Midbrain (tissue), 1 donor: ENCODE measurements around the gene SVBP.
"Not testable (repeated sequence)": the region's sequence is repeated elsewhere in the genome, so short reads cannot be mapped to it uniquely, and the experiment has no call there.

Experiments used
- DNase-seq: peaks from one replicate; lab custom pipeline; 2025; lab: John Stamatoyannopoulos, UW

SVBP gene, protein sequence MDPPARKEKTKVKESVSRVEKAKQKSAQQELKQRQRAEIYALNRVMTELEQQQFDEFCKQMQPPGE

DNA sequence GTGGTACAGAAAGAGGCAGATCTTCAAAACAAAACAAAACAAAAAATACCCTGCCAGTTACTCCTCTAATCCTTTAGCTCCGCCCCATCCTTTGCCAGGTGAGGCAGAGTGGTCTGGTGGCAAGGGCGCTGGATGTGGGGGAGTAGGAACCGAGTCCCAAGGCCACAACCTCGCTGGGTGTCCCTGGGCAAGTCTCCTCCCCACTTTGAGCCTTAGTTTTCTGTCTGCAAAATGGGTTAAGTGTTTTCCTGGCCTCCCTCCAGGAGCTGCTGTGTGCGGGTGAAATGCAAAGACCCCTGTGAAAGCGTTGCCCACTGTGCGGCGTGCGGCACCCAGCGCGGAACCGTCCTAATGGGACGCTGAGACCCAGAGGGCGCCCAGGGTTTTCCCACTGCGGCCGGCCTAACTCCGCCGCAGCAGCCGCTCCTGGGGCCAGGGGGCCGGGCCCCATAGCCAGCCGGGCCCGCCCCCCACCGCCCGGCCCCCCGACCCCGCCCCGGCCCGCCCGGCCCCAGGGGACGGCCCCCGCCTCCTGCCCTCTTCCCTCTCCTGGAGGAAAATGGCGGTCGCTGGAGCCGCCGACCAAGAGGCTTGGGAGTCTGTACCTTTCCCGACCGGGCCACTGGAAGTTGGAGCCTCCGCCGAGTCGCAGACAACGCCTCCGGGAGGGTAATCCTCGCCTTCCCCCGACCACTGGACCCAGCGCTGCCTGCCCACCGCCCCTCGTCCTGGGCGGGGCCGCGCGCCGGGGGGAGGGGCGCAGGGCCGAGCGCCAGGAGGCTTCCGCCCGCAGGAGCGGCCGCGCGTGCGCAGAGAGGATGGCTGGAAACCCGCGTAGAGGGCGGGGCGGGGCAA, at the start of gene SVBP, which contains the start of gene ERMAP:
Gene SVBP, minus strand, starts transcription at position 813 of the 855 bp plus-strand sequence. CDS start 853 bp downstream, outside the sequence.
Gene ERMAP, plus strand, starts transcription at position 538 of the 855 bp plus-strand sequence. CDS start 13,327 bp downstream, outside the sequence.
- peak; percentile 91 for DNase-seq

DNA sequence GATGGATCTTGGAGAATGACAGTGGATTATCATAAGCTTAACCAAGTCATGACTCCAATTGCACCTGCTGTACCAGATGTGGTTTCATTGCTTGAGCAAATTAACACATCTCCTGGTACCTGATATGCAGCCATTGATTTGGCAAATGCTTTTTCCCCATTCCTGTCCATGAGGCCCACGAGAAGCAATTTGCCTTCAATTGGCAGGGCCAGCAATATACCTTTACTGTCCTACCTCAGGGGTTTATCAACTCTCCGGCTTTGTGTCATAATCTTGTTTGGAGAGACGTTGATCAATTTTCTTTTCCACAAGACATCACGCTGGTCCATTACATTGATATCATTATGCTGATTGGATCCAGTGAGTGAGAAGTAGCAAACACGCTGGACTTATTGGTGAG, 49.4 kb upstream of the SVBP start:
- DNase-seq = no peak

DNA sequence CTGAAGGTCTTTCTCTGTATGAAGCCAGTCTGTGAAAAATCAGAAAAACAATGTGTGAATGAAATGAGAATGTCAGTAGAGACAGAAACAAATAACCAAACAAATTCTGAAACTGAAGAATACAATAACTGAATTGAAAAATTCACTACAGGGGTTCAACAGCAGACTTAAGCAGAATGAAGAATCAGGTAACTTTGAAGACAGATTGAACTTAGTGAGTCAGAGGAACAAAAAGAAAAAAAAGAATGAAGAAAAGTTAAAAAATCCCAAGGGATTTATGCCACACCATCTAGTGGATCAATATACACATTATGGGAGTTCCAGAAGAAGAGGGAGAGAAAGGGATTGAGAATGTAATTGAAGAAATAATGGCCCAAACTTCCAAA, 43.8 kb upstream of the SVBP start:
- DNase-seq = no peak

DNA sequence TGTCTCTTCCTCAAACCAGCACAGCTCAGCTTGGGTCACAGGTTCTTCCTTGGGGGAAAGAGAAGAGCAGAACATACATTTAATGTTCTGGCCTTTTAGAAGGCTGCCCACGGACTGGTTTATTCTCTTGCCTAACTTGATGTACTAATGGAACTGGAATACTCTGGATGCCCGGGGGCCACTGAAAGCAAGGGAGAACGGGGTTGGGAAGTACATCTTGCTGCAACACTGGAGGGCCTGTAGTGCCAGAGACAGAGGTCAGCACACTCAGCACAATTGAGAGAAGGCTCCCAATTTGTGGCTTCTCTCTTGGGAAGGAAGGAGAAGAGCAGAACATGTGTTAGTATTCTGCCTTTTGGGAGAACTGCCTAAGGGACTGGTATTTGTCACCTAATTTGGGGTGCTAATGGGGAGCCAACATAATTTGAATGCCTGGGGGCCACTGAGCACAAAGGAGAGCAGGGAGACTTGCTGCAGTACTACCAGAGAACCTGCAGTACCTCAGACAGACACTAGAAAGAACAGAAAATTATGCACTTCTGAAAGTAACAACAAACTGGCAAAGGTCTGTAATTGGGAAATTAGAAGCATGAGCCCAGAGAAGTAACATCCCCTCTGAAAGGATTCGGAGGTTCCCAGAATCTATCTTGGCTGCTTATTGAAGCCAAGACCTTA, 43.3 kb upstream of the SVBP start:
- DNase-seq = no peak

DNA sequence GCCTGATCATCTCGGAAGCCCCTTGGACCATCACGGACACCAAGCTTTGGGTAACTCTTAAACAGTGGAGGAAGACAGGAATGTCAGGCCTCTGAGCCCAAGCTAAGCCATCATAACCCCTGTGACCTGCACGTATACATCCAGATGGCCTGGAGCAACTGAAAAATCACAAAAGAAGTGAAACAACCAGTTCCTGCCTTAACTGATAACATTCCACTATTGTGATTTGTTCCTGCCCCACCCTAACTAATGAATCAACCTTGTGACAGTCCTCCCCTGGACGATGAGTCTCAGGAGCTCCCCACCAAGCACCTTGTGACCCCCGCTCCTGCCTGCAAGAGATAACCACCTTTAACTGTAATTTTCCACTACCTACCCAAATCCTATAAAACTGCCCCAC, 42.2 kb upstream of the SVBP start:
- not testable (repeated sequence) for DNase-seq

DNA sequence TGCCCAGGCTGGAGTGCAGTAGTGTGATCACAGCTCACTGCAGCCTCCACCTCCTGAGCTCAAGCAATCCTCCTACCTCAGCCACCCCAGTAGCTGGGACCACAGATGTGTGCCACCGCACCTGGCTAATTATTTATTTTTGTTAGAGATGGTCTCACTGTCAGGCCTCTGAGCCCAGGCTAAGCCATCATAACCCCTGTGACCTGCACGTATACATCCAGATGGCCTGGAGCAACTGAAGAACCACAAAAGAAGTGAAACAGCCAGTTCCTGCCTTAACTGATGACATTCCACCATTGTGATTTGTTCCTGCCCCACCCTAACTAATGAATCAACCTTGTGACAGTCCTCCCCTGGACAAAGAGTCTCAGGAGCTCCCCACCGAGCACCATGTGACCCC, 39.4 kb upstream of the SVBP start:
- DNase-seq = not testable (repeated sequence)

DNA sequence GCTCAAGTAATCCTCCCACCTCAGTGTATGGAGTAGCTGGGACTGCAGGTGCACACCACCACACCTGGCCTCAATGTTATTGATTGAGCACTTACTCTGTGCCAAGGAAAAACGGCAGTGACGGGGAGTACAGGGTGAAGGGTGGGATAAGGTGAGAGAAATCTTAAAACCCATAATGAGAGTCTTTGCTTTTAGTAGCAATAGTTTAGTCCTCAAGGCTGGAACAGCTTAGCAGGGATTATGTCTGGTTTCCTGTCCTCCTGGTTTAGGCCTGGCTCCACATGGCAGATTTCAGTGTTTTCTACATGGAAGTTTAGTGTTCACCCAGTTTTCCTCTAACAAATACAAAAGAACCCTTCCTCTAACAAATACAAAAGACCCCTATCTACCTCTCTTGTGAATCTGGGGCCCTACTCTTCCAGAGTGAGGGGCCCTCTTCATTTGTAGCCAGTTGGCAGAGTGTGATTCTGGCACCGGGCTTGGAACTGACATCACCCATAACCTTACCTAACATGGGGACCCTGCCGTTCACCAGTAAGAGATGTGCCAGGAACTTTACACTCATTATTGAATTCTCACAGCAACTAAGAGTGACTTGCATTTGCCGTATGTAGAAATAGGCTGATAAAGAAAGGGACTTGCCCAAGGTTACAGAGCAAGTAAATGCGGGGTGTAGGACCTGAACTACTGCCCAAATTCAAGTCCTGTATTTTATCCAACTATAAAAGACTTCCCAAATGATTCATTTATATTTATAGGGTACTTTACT, 36.1 kb upstream of the SVBP start:
- no peak for DNase-seq

DNA sequence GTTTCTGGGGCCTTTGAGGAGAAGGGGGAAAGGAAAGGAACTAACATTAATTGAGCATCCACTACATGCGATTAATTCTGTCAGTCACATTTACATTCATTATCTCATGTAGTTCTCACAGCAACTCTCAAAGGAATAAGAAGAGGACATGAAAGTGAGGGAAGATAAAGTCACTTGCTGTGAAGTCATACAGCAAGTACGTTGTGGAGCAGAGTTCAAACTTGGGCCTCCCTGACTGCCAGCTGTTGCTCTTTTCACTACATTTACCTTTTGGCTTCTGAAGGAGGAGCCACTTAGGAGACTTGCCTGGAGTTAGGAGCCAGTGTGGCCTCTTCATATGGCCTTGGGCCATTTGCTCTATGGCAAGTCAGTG, 35.4 kb upstream of the SVBP start:
- DNase-seq = no peak

DNA sequence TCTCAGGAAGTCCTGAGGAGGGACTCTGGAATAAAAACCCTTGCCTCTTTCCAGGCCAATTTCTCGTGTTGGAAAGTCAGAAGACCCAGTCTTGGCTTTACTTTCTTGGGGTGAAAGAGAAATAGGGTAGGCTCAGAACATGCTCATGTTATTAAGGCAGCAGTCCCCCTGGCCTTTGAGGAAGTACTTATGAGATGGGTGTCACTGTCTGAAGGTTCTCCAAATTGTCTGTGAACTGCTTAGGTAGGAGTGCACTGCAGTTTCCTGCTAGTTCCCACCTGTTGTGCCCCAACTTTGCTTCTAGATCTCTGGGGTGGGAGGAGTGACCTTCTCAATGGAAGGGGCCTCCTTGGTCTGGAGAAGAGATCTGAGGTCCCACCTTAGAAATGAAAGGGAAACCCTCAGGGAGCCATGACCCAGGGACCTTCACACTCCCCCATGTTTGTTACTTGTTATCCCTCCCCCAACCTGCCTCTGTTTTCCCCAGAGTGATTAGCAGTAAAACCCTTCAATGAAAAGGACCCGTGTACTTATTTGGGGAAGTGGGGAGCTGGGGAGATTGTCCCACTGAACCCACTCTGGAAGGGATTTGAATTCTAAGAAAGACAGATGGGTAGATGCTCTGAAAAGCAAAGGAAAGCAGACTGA, 34.9 kb upstream of the SVBP start:
- DNase-seq = no peak

DNA sequence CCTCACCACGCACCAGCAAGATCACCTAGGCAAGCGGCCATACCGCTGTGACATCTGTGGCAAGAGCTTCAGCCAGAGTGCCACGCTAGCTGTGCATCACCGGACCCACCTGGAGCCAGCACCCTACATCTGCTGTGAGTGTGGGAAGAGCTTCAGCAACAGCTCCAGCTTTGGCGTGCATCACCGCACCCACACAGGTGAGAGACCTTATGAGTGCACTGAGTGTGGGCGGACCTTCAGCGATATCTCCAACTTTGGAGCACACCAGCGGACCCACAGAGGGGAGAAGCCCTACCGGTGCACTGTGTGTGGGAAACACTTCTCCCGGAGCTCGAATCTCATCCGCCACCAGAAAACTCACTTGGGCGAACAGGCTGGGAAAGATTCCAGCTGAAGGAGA, 34.2 kb upstream of the SVBP start:
- no peak for DNase-seq

DNA sequence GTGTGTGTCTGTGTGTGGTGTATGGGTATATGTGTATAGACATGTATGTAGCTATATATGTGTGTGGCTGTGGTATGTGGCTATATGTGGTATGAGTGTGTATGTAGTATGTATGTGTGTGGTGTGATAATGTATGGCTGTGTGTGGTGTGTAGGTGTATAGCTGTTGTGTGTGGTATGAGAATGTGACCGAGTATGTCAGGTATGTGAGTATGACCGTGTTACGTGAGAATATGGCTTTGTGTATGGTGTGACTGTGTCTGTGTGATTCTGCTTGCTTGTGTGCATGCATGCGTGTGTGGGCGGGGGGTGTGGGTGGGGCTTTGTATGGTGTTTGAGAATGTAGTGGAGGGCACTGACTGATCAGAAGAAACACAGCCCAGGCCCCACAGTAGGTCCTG, 32.7 kb upstream of the SVBP start:
- DNase-seq = no peak

DNA sequence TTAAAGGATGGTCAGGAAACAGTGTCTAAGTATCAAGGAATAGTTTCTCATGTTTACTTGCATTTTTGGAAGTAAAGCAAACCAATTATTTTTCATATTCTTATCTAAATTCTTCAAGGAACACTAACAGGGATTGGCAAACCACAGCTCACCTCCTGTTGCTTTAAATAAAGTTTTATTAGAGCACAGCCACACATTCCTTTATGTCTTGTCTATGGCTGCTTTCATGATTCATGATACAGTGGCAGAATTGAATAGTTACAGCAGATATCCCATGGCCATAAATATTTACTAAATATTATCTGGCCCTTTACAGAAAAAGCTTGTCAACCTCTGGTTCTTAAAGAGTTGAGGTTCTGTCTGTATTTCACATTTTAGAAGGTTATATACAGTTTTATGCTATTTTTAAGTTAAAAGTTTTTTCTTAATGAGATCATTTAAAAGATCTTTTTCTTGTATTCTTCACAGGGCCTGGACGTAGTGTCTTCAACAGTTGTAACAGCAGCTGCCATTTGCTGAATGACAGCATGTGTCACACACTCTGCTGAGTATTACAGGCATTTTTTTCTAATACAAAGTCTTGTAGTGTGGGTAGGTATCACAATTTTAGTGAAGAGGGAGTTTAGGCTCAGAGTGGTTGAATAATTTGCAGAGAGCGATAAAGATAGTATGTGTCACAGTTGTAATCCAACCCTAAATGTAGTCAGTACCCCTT, 31.8 kb upstream of the SVBP start:
- DNase-seq = no peak

DNA sequence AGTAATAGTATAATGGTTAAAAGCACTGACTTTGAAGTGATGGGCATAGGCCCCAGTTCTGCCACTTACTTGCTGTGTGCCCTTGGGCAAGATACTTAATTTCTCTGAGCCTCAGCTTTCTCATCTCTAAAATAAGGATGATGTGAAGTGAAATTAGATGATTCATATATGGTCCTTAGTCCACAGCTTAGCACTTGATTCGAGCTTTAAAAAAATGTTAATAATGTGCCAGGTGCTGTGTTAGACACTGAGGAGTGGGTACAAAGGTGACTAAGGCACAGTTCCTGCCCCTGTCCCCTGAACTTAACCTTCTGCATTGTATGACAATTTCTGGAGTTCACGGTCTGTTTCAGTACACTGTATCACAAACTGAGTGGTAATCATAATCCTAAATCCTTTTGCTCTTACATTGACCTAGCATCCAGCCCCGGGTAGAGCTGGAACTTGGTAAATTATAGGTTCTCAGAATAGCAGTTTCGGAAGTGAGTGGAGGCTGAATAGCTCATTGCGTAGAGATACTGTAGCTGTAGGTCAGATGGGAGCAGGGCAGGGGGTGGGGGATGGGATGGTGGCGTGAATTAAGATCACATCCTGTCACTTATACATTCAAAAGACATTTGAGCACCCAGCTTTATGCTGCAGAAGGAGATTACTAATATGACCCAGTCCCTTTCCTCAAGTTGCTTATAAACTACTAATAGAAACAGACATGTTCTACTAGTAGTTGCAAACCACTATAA, 30.7 kb upstream of the SVBP start:
- DNase-seq = no peak

DNA sequence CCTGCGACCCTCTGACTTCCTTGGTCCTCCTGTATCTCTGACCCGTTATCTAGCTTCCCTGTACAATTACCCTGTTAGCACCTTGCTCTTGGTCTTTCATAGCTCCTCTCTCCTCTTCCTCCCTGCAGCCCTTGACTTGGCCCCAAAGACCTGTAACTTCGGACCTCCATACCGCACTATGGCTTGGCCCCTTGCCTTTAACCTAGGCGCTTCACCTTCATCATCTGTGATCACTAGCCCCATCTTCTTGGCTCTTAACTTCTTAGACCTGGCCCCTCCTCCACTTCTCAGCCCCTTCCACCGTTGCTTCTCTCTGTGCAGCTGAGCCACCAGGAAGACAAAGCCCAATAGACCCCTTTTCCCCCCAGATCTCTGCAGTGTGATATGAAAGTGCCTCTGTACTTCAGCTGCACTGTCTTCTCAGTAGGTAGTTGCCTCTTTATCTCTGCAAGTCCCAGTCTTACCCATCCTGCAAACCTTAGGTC, 30.0 kb upstream of the SVBP start:
- no peak for DNase-seq

DNA sequence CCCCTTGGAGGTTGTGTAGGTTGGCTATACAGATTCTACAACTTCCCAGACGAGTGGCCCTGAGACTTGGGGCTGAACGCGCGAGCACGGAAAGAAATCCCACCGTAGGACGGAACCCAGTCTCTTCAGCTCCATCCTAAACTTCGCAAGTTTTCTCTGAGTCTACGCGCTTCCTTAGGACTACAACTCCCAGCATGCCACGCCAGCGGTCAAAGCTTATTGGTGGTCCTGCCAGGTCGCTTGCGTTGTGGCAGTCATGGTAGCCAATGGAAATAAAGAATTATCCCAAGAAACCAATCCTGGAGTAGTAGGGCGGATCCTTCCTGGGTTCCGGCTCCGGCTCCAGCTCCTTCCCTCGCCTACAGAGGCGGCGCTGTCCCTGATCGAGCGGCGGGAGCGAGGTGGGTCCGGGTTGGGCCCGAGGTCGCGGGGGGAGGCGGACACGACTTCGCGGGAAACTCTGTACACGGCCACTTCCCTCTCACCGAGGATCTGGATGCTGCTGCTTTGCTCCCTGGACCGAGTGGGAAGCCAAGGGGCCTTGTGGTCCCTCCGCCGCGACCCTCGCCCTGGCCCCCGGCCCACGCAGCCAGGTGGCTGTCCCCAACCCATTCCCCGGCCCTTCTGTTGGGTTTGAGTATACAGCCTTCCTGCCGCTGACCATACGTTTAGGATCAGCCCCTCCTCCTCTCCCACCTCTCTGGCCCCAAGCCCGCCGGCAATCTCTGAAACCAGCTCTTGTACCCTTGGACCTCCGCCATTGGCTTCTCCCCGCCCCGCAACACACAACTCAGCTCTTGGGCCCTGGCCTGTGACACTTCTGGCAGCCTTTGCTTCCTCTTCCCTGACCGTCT, 29.3 kb upstream of the SVBP start, which contains the start of gene ZNF691:
Gene ZNF691, plus strand, starts transcription at position 357 of the 854 bp plus-strand sequence. CDS start 3,046 bp downstream, outside the sequence.
- DNase-seq = peak; percentile 97

DNA sequence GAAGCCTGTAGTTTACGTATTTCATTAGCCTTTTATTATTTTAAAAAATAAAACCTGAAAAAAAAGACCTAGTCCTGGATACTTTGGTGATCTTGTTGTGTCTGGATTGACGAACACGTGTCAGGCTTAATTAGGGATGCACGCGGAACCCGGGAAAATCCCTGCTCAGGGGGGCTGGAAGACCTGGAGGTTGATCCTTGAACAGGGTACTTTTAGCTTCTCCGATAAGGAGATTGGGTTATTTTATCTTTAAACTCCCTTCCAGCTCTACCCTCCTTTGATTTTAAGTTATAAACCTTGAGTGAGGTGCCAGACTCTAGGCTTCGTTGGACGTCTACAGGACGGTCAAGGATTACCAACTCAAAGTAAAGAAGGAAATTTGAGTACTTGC, 28.7 kb upstream of the SVBP start:
- no peak for DNase-seq

DNA sequence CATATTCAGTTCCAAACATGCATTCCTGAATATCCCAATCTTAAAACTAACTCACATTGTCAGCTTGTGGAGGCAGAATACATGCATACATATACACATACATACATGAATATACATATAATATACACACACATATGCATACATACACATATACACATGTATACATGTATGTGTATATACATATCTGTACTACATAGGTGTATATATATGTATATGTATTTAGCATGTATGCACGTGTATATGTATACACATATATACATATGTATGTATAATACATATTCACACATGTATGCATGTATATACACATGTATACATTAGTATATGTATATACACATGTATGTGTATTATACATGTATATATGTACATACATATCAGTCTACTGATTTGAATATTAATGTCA, 28.0 kb upstream of the SVBP start:
- no peak for DNase-seq

DNA sequence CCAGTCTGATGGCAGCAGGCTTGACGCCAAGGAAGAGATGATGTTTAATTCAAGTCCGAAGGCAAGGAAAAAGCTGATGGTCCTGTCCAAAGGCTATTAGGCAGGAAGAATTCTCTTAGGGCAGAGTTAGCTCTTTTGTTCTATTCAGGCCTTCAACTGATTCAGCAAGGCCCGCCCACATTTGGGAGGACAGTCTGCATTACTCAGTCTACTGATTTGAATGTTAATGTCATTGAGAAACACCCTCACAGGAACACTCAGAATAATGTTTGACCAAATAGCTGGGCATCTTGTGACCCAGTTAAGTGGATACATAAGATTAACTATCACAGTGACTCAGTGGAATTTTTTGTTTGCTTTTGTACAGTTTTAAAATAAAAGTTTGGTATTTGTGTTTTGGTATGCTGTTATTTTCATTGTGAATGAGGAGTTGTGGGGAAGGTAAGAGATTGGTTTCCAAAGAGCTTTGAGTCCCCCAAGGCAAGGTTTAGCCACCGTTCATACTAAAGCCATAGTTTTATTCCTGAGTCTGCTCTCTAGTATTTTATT, 27.5 kb upstream of the SVBP start:
- DNase-seq = no peak
